Stimulated activated CD8-positive, alpha-beta memory T cell treated with anti-CD3 and anti-CD28 coated beads, Interleukin-7, amount 100 ng/mL, for 48 hours (primary cell): ENCODE results near the gene CTNNBL1.

Experiments used
- DNase-seq, 2 donors: peaks; one replicate each; pipeline ENCODE4 v3.0.0-alpha.2; 2020; ENCODE audit warnings: low read depth in 1 of 2; ENCODE audit errors: extremely low read depth in 1 of 2

Gene CTNNBL1

DNA sequence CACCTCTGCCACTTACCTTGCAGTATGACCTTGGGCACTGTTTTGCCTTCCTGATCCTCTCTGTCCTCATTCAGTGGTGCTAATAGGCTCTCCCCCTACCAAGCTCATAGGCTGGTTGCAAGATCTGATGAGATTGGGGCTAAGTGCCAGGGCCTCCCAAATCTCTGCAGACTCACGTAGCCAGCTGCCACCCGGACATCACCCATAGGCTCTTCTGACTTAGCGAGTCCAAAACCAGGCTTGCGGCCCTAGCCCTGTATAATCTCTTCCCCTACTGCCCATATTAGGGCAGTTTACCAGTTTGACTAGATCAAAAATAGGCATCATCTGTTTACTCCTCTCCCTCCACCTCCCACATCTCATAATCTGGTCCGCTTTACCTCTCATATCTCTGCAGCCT is 154.9 kb downstream of the CTNNBL1 start:
- DNase-seq, result no peak

DNA sequence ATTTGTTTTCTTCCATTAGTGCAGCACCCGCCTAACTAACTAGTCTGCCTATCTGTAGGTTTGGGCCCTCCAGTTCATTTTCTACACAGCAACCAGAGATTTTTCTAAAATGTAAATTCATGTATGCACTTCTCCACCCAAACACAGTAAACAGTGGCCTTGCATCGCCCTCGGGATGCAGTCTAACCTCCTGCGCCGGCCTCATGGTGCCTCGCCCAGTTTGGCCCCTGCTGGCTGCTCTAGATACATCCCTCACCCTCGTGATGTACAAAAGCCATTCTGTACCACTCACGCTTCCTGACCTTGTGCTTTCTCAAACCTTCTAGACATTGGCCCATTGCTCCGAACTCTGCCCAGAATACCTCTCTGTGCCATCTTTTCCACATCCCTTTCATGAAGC is 155.3 kb downstream of the CTNNBL1 start:
- no peak for DNase-seq

DNA sequence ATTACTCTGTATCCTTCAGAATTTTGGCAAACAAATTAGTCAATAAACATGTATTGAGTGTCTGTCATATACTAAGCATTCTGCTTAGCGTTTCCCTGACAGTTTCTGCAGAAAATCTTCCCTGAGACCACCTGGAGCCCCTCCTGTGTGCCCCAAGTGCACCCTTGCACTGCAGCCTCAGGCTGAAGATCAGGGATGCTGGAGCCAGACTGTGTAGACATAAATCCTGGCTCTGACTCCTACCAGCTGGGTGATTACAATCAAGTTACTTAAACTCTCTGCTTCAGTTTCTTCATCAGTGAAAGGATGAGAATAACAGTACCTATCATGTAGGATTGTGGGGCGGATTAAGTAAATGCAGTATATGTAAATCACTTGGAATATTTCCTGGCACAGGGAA is 155.7 kb downstream of the CTNNBL1 start:
- no peak for DNase-seq

DNA sequence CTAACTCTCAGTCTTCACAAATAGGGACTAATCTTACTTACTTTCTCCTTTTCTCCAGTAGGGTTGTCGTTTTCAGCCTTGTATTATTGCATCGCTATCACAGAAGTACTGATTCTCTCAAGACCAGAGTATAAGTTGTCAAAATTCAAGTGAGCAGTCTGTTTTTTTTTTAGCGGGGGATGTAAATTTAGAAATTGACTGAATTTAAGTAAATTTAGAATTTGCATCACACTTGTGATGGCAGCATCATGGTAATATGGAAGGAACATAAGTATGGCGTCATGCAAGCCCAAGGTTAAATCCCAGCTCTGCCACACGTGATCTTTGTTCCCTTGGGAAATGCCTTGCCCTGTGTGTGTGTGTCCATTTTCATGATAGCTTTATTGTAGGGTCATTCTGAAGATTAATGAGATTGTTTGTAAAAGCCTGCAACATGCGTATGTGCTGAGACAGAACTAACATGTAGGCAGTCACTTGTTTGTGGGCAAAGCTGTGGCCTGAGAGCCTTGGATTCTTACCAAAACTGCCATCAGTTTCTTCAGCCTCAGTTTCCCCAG is 156.3 kb downstream of the CTNNBL1 start:
- DNase-seq, result no peak

DNA sequence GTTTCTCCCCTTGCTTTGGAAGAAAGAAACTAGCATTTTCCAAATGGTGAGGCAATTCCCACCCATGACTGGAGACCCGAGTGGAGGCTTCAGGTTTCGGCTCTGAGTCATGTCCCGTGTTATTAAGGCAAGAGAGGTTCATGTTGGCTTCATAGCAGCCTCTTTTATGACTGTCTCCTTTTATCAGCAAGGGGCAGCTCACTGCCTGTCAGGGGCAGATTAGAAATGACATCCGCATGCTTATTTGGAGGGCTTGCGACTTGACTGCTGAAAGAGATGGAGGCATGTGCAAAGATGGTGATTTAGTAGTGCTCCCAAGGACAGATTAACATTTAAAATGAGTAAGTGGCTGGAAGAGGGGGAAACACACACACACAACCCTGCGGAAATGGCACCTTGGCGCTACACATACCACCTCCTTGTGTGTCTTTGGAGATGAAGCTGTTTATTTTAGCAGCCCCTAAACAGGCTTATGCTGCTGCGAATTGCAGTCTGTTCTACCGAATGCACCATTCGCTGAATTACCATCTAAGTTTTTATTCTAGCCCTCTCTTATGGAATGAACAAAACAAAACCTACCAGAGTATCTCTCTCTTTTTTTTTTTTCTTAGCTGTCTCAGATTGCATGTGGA is 157.0 kb downstream of the CTNNBL1 start:
- DNase-seq, result no peak

DNA sequence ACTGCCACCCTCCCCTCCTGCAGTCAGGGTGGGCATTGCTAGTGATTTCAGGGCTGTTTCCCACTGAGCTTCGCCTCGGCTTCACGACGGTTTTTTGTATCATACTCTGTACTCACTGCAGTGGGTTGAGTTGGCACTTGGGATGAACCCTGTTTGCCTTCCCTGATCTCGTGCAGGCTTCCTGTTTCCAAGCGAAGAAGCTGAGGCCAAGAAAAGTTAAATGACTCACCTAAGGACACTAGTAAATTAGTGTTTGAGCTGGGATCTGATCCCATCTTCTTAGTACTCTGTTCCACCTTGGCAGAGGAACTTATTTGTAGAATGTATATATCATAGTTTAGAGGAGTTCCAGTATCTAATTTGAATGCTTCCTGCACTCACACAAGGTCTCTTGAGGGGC is 158.8 kb downstream of the CTNNBL1 start:
- DNase-seq, result no peak

DNA sequence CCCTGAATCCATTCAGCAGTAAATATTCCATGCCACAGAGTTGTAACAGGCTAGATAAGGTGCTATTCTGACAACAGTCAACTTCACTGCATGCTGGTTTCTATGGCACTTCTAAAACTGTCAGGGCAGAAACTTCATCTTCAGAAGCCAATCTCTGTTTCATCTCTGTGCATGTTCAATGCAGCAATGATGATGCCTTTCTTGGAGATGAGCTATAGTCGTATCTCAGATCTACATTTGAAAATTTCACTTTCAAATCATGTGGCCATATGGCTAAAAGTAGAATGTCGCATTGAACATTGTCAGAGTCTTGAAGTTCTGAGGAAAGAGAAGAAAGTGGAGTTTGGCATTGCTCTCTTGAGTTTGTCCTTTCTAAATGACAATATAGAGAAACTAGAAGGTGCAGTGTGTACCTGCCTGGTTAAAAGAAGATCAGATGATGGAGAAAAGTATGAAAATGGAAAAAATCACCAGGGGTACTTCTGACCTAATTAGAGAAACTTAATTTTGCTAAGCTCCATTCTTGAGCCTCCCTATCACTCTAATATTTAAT is 160.1 kb downstream of the CTNNBL1 start:
- DNase-seq, result no peak

DNA sequence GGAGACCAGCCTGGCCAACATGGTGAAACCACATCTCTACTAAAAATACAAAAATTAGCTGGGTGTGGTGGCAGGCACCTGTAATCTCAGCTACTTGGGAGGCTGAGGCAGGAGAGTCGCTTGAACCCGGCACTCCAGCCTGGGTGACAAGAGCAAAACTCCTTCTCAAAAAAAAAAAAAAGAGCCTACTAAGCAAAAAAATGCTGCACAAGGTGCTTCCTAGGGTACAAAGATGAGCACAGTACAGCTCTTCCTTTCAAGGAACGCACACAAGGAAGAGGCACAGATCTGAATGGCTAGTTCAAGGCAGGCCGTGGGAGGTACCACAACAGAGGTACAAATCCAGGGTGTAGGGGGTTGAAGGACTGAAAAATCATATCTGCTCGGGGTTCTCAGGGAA is 162.2 kb downstream of the CTNNBL1 start:
- DNase-seq, result peak in 1 of 2 donors; percentile 1

DNA sequence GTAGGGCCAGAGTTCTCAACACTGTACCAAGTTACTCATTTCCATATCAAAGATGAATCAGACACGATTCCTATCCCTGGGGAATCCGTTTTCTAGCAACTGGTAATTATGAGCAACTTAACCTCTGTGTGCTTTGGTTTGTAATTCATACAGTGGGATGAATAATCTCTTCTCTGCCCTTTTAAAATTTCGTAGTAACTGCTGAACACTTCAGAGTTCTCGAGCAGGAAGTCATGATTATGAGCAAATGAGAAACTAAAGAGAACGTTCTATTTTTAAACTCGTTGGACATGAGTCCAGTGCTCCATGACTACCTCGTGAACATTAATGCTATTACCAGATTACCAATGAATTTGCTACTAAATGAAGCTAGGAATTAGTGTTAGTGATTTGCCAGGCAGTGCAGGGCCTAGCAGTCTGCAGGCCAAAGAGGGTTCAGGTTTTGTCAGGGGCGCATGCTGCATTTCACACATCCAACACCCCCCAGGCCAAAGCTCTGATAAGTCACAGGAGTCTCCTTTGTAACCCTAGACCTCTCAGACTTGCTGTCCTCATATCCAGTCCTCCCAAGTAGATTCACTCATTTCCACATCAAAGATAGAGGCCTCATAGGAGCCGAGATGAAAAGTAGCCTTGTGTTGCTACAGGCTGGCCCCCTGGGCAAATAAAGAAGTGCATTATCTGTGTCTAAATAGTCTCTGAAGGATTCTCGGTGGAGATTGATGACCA is 163.3 kb downstream of the CTNNBL1 start:
- DNase-seq, result no peak

DNA sequence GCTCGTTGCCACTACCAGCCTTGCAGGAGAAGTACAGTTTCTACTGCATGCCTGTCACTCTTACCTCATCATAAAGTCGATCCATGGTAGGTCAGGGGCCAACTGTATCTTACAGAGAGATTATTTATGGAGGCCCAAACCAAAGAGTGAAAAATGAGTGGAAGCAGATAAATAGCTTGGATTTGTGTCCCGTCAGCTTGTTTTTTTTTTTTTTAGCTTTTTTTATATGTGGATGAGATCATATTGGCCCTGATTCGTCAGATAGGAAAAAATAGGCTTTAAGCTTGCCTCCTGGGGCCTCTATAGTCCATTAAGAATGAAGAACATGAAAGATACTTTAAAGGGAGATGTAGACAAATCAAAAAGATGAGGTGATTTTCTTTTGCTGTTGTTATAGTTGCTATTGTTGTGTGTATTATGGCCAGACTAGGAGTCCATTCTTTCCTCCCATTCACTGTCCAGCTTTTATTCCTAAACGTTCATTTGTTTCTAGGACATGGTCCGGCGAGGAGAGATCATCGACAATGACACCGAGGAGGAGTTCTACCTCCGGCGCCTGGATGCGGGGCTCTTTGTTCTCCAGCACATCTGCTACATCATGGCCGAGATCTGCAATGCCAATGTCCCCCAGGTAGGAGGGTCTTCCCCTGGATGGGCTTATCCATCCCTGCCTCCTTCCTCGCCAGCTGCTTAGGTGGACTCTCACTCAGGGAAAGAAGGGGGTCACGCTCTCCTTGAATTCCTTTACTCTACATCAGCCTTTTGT is 165.8 kb downstream of the CTNNBL1 start:
- no peak for DNase-seq

DNA sequence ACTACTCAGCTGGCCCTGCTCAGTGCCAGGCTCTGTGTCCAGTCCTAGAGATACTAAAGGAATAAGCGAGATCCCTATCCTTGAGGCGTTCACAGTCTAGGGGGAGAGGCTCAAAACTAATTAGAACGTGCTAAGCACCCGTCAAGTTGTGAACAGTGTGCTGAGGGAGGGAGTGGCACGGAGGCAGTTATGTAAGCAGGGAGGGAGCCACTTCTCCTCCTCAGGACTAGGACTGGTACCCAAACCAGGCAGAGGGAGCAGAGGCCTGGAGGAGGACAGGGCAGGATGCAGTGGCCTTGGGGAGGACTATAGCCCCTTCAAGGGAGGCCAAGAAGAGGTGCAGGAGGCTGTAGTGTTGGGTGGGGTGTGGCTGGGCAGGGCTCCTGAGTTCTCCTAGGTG is 169.5 kb downstream of the CTNNBL1 start:
- DNase-seq, result no peak

DNA sequence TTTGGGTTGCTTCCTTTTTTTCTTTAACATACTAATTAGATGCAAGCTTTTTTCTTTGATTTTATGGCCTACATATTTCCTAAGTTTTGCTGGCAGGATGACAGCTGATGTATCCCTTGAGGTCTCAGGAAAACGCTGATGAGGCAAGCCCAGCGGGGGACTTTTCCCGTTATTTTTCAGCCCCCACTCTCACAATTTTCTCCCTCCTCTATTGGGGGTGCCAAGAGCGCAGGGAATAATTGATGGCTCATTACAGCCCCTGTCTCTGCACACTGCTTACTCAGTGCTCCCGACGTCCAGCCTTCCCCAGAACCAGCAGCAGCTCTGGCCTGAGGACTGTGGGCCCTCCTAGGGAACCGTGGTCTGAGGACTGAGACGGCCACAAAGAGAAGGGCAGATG is 170.5 kb downstream of the CTNNBL1 start:
- no peak for DNase-seq

DNA sequence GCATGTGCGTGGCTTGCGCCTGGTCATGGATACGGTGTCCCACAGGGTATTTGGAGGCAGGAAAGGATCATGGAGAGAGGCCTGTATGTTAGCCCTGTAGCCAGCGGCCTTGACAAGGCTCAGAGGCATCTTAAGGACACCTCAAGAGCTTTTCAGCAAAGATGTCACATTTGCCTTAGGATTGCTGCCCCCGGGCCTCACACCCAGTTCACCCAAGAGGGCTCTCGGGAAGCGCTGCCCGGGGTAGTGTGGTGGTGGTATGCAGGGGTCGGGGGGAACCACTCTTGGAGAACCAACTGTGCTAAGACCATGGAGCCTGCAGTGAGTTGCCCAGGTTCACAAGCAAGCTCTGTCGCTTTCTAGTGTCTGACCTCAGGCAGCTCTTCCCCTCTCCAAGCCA is 172.2 kb downstream of the CTNNBL1 start:
- DNase-seq, result no peak

DNA sequence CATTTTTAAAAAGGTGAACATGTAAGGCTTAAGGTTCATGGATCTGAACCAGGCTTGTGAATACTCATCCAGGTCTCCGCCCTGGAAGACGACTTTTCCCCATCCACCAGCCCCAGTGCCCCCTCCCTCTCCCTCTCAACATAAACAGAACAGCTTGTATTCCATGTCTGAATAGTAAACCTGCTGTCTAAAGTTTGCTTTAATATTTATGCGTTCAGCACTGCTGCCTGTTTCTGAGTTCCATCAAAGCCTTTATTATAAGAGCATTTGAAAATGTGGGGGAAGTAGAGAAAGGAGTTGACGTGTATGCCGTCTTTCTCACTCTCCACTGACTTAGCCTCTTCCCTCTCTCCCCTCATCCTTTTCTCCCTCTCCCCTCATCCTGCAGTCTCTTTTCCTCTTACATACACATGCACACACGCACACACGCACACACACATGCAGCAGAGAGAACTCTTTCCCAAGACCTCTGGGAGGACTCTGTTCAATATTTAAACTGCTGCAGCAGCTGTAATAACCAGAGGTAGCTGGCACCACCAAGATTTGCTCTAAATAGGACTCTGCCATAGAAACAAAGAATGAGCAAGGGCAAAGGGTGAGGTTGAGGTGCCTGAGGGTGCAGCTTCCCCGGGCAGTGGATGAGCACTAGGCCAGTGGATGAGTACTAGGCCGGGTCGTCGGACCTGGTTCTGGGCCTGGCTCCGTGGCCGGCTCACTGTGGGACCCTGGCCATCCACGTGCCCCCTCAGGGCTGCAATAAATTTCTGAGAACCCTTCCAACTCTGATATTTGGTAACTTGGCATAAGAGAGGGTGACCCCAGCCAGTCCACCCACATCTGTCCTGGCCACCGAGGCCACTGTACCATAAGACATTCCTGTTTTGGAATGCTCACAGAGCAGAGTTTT is 173.7 kb downstream of the CTNNBL1 start:
- no peak for DNase-seq

DNA sequence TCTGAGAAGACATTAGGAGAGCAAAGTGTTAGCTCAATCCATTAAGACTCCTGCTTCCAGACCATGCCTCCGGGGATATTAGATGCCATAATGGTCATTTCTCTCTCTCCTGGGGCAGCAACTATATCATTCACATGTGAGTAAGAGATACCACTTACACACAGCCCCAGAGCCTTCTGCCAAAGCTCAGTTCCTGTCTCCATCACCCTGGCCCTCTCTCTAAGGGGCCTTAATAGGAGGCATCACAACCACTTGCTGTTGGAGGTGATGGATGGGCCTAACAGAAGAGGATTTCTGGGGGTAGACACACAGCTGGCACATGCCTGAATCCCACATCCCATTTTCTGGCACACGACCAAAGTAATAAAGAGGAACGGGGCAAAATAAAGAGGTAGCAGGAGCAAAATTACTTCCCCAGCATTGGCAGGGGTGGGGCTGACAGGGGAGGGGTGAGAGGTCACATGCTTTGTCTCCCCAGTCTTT is 175.1 kb downstream of the CTNNBL1 start:
- DNase-seq, result no peak

DNA sequence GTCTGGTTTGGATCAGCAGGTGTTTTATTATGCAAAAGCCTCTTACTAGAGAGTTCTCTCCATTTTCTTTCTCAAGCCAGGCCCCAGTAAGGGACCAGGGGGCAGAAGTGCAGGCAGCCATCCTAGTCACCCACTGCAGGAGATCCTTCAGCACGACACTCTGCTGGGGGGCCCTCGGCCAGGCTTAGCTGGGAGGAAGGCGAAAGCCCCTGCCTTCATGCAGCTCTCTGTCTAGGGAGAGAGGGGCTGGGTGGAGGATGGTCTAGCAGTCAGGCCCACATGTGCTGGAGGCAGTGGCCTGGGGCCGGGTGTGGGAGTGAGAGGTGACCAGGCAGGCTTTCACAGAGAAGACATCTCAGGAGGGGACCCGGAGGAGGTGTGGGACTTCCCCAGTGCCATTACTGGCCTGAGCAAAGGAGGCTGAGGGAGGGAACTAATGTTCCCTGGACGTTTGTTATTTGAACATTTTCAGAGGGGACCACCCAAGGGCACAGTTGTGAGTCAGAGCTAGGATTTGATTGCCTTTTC is 175.6 kb downstream of the CTNNBL1 start:
- no peak for DNase-seq

DNA sequence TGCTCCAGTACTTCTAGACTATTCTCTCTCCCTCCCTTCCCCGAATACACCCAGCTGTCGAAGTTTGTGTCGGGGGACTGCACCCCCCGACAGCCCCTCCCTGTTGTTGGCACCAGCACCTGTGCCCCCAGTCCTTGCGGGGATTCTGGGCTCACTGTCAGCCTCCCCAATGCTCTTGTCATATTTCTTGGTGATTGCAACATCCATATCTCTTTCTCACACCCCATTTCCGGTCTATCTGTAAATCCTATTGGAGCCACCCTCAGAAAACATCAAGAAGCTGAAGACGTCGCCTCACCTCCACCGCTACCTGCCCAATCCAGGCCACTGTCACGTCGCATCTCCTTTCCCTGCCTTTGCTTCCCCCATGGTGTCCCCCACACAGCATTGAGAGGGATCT is 176.5 kb downstream of the CTNNBL1 start:
- DNase-seq, result no peak

DNA sequence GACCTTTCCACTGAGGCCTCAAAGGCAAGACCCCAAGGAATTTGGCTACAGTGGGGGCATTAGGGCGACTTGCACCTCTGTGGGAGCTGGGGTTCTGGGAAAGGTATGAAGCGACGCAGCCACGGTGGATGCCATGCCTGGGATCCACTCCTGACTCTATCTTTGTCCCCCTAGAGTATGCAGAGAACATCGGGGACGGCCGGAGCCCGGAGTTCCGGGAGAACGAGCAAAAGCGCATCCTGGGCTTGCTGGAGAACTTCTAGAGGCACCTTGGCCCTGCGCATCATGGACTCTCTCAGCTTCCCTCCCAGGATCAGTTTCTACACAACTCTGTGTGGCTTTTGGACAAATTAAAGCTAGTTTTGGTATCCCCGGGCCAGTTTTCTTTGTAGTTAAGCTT is 177.9 kb downstream of the CTNNBL1 start:
- DNase-seq, result no peak

DNA sequence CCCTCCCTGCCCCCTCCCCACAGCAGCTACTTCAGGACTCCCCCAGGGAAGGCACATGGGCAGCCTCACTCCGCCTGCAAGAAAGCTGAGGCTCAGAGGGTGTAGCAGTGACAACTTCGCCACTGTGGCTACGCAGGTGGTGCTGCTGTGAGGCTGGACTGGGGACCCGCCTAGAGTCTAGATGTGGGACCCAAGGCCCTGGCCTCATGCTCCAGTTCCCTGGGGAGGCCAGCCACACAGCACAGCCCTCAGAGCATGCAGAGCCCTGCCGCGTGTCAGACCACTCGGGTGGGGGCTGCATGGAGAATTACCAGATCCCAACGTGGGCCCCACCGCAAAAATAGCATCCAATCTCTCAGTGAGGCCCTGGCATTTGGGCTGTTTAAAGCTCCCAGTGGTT is 178.3 kb downstream of the CTNNBL1 start:
- DNase-seq, result no peak

DNA sequence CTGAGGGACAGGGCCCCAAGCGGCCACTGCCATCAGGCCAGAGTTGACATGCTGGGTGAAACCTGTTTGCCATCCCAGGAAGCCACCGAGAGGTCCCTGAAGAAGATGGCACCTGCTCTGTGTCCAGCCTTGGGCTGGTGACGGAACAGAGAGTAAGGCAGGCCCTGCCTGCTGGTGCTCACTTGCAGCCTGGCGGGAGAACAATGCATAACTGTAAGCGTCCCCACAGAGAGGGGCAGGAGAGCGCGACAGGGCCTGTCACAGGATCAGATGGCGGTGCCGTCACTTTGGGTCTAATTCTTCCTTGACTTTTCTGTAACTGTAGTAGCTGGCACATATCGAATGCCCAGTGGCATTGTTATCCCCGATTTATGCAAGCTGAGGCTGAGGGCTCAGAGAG is 180.1 kb downstream of the CTNNBL1 start:
- no peak for DNase-seq
